Naive B cell (primary cell): ENCODE results near the gene PIK3C3. TPM values are rescaled to one million over a fixed set of nuclear protein-coding genes. Genes with fewer than 3 reads are reported as not detected.

ENCODE experiments used
- ATAC-seq, 2 donors: fragments of 150-1000 bp; cut with Tn5 transposase; 2 replicates each; pipeline ENCODE4 v1.10.0; 2021; ENCODE audit warnings: low read depth in 2 of 2, mild to moderate bottlenecking in 2 of 2, moderate library complexity in 2 of 2
- DNase-seq: peaks from one replicate; pipeline ENCODE4 v3.0.0; 2022
- H3K27ac Mint-ChIP-seq, 6 donors: one replicate each; pipeline ENCODE4 v1.8.0; 2020 to 2022; ENCODE audit warnings: mild to moderate bottlenecking in 6 of 6, mixed read lengths in 6 of 6, moderate library complexity in 5 of 6, inconsistent platforms in 2 of 6
- H3K27me3 Mint-ChIP-seq, 3 donors: one replicate each; pipeline ENCODE4 v1.8.0; 2021 to 2022; ENCODE audit warnings: mixed read lengths in 3 of 3, mild to moderate bottlenecking in 1 of 3
- H3K36me3 Mint-ChIP-seq, 2 donors: one replicate each; pipeline ENCODE4 v1.8.0; 2020 to 2022; ENCODE audit warnings: mixed read lengths in 2 of 2, inconsistent platforms in 1 of 2, mild to moderate bottlenecking in 1 of 2
- H3K4me1 Mint-ChIP-seq, 3 donors: one replicate each; pipeline ENCODE4 v1.8.0; 2020 to 2022; ENCODE audit warnings: mixed read lengths in 3 of 3, inconsistent platforms in 1 of 3, mild to moderate bottlenecking in 1 of 3, moderate library complexity in 1 of 3
- H3K4me3 Mint-ChIP-seq, 8 donors: one replicate each; pipeline ENCODE4 v1.8.0; 2020 to 2022; ENCODE audit warnings: mild to moderate bottlenecking in 8 of 8, mixed read lengths in 8 of 8, moderate library complexity in 8 of 8, inconsistent platforms in 2 of 8
- H3K9me3 Mint-ChIP-seq, 7 donors: one replicate each; pipeline ENCODE4 v1.8.0; 2020 to 2022; ENCODE audit warnings: mixed read lengths in 7 of 7, mild to moderate bottlenecking in 5 of 7, inconsistent platforms in 2 of 7, moderate library complexity in 1 of 7
- polyA plus RNA-seq, 6 donors: library from polyadenylated mRNA; unstranded; fragments of 300-500 nt; fragmentation: Illumina TruSeq; gene quantifications; one replicate each; pipeline ENCODE4 v1.2.3, GENCODE V29; 2021; ENCODE audit warnings: low read depth in 6 of 6

PIK3C3 gene
- 10 to 100 TPM; 22.5 to 39.0 (median 34.2) TPM for polyA plus RNA-seq

DNA sequence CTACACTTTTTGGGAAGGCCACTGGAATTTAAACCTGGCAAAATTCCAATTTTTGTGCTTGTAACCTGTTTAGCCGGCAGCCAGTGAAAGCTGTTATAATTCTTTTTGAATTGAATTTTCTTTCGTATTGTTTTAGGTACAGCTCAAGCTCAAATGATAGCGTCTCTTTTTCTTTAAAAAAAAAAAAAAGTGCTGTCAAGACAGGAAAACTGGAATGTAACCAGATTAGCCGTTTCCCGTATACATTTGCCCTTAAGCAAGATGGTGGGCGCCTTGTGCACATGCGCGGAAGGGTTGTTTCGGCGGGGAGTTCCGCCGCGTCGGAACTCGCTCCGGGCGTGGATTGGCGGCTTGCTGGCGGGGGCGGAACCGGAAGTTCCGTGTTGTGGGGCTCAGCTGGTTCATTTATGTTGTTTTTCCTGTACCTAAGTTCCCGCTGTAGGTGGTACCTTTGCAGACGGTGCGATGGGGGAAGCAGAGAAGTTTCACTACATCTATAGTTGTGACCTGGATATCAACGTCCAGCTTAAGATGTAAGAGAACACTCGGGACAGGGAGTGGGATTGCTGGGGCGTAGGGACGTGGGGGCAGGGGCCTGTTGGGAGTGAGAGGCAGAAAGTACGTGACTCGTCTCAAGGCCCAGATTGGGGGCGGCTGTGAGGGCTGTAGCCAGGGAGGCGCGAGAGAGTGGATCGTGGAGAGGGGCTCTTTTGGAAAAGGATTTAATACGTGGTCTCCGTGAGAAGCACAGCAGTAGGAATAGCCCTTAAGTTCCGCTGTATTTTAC lies at the start of gene PIK3C3:
Gene PIK3C3, plus strand, starts transcription at position 408 of the 787 bp plus-strand sequence. Its CDS starts 58 bp downstream, at position 466.
- H3K27ac Mint-ChIP-seq: peak within 1 kb of the TSS; percentile 97 to 100 (median 98)
- H3K4me3 Mint-ChIP-seq: peak within 1 kb of the TSS; percentile 97 to 100 (median 100)
- peak; percentile 94 for DNase-seq
- H3K36me3 Mint-ChIP-seq: peaks cover 7 to 12% of the 10 kb centered on the region in 2 donors
- H3K27me3 Mint-ChIP-seq: peaks cover 7 to 16% (median 10%) of the 10 kb centered on the region in 3 donors
- peak; percentile 95 for ATAC-seq
- H3K9me3 Mint-ChIP-seq: no peaks in the 10 kb centered on the region
- peaks cover 28 to 36% (median 28%) of the 10 kb centered on the region in 3 donors for H3K4me1 Mint-ChIP-seq

DNA sequence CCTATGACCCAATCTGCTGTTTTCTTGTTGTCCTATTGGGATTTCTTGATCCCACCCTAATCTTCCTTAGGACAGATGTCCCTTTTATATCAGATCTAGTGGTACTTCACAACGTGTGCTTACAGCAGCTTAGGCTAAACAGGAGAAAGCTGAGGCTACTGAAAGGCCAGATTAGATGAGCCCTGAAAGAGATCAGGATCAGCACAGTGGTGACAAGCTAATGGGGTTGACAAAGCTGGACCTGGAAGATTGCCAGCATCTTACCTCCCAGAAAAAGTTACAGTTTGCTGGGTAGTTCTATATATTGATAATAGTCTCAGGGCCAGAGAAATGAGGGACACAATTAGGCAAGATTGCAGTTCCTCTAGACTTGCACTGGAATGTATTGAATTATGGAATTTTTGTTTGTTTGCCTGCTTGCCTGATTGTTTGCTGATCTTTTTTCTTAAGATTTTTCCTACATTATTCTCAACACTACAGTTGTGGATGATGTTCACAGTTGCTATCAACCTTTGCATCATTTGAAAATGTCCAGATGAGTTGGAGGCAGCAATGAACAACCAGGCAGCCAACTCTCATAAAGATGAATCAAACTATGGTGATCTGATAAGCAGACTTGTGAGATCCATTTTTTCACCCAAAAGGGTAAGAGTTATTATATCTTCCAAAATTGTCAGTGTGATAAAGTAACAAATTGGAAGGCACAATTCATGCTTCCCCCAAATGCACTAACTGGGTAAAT lies 49.1 kb upstream of the PIK3C3 start:
- Mint-ChIP-seq H3K9me3 (no peaks in the 10 kb centered on the region), H3K27me3 (peaks cover 0 to 5% (median 0%) of the 10 kb centered on the region in 3 donors), H3K4me3 (peak overlapping the region in 1 of 8 donors; percentile 21), H3K36me3 (no peaks in the 10 kb centered on the region), H3K27ac (no peak overlapping the region), H3K4me1 (peaks cover 0 to 5% (median 4%) of the 10 kb centered on the region in 3 donors)
- ATAC-seq (no peak), DNase-seq (no peak)

DNA sequence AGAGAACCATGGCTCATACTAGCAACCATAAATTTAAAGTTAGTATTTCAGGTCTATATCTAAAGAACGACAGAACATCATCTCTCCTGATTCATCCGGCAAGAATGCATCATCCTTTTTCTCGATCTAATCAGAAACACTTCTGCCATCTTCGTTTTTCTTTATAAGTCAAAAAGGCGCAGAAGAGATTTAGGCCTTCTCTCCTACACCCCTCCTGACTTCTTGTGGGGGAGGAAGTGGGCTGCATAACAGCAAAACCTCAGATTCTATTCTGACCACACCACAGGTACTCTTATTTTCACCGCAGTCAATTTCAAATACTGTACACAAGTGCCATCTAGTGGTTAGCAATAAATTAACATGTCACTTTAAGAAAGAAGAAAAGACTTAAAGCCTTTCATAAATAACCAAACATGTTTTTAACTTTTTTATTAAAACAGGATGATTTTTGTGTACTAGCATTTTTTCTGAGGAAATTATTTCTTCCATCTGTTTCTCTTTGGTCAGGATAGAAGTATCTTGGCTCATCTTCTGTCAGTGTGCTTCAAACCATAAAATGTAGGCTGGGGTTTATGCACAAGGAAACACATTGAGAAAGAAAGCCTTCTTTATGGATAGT lies 48.4 kb upstream of the PIK3C3 start:
- ATAC-seq (peak in 1 of 2 donors; percentile 23), DNase-seq (peak; percentile 21)
- H3K27me3 Mint-ChIP-seq: no peaks in the 10 kb centered on the region
- H3K4me3 Mint-ChIP-seq: no peak overlapping the region
- no peaks in the 10 kb centered on the region for H3K9me3 Mint-ChIP-seq
- H3K36me3 Mint-ChIP-seq: no peaks in the 10 kb centered on the region
- H3K4me1 Mint-ChIP-seq: peaks cover 0 to 5% (median 4%) of the 10 kb centered on the region in 3 donors
- no peak overlapping the region for H3K27ac Mint-ChIP-seq

DNA sequence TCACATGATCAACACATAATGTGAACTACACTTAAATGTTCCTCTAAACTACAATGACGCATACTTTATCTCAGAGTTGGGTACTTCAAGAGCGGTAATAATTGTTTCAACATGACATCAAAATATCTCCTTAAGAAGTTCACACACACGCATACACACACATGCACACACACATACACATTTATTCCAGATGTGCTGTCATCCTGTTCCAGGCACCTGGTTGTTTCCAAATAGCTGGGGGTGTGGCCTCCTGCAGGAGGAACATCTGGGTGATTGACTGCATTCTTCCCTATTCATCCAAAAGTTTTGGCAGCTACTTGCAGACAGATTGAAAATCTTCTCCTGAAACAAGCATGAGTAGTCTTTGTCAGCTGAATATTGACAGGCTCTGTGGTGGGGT lies 37.9 kb upstream of the PIK3C3 start:
- Mint-ChIP-seq H3K27me3 (peaks cover 0 to 27% (median 14%) of the 10 kb centered on the region in 3 donors), H3K9me3 (no peaks in the 10 kb centered on the region), H3K4me3 (no peak overlapping the region), H3K27ac (no peak overlapping the region), H3K36me3 (no peaks in the 10 kb centered on the region), H3K4me1 (no peaks in the 10 kb centered on the region)
- DNase-seq: no peak
- no peak for ATAC-seq

DNA sequence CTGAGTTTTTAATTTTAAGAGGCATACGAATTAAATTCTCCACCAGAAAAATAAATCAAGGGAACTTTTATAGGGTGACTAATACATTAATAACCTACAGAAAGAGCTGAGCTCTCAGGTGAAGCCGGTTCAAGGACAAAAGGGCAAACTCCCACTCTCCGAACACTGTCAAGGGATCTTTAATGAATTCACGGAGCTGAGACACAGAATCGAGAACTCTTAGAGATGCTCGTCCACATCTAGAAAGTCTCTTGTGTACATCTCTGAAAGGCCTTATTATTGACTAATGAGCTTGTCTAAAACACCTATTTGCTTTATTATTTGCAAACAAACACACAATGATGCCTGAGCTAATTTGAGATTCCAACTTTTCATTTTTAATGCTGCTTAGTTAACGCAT lies 33.3 kb upstream of the PIK3C3 start:
- H3K4me1 Mint-ChIP-seq: no peaks in the 10 kb centered on the region
- no peaks in the 10 kb centered on the region for H3K36me3 Mint-ChIP-seq
- H3K27ac Mint-ChIP-seq: peak overlapping the region in 1 of 6 donors; percentile 10
- ATAC-seq: no peak
- no peak overlapping the region for H3K4me3 Mint-ChIP-seq
- H3K9me3 Mint-ChIP-seq: peaks cover 0 to 2% (median 0%) of the 10 kb centered on the region in 7 donors
- no peak for DNase-seq
- H3K27me3 Mint-ChIP-seq: peaks cover 0 to 23% (median 0%) of the 10 kb centered on the region in 3 donors

DNA sequence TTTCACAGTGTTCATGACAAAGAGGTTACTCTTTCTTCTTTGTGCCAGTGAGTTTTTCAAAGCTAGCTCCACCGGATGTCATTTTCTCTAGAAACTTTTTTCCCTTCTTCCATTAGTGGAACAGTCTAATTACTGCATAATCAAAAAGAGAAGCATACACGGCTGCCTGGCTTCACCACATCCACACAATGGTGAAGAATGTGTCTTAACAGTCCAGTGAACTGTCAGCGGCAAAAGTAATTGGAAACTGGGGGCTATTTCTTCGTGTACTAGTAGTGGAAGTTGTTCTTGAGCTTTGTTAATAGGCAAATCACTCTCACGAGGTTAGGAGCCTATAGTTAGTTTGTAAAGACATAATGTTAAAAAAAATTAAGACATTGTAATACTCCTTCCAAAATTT lies 32.9 kb upstream of the PIK3C3 start:
- Mint-ChIP-seq H3K36me3 (no peaks in the 10 kb centered on the region), H3K27ac (no peak overlapping the region), H3K4me3 (no peak overlapping the region), H3K9me3 (peaks cover 0 to 2% (median 0%) of the 10 kb centered on the region in 7 donors), H3K27me3 (peaks cover 0 to 23% (median 0%) of the 10 kb centered on the region in 3 donors), H3K4me1 (no peaks in the 10 kb centered on the region)
- DNase-seq: no peak
- ATAC-seq: no peak

DNA sequence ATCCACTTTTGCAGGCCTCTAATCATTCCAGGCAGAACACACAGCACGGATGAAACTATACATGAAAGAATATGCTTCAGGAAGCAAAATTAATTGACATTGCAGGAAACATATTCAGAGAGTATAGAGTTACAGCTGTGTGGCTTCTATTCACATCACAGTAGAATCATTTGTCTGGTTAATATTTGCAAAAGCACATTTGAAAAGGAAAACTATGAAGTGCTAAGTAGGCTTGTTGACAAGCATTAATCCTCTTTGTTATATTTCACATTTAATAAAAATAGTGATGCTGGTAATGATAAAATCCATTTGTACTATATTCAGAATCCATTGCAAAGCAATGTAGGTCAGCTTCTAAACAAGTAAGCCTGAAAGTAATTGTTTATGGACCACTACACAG lies 32.2 kb upstream of the PIK3C3 start:
- Mint-ChIP-seq H3K4me1 (no peaks in the 10 kb centered on the region), H3K4me3 (no peak overlapping the region), H3K27ac (no peak overlapping the region), H3K9me3 (peaks cover 0 to 2% (median 0%) of the 10 kb centered on the region in 7 donors), H3K36me3 (no peaks in the 10 kb centered on the region), H3K27me3 (peaks cover 0 to 27% (median 0%) of the 10 kb centered on the region in 3 donors)
- ATAC-seq: no peak
- no peak for DNase-seq

DNA sequence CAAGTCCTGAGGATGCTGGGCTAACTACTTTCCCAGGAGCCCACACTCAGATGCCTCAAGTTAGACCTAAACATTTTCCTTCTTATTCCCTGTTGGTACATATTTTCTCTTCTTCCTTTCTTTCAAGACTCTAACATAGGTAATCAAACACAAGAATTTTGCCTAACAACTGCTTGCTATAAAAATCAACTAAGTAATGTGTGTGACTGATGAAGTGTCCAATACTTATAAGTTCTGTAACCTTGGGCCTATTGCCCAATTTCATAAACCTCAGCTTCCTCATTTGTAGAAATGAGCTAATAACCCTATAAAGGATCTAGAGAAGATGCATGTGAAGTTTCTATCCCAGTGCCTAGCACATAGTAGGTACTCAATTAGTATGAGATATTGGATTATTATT lies 31.6 kb upstream of the PIK3C3 start:
- Mint-ChIP-seq H3K27me3 (peaks cover 0 to 22% (median 3%) of the 10 kb centered on the region in 3 donors), H3K4me3 (no peak overlapping the region), H3K9me3 (peaks cover 0 to 2% (median 0%) of the 10 kb centered on the region in 7 donors), H3K27ac (no peak overlapping the region), H3K36me3 (no peaks in the 10 kb centered on the region), H3K4me1 (no peaks in the 10 kb centered on the region)
- DNase-seq: no peak
- no peak for ATAC-seq

DNA sequence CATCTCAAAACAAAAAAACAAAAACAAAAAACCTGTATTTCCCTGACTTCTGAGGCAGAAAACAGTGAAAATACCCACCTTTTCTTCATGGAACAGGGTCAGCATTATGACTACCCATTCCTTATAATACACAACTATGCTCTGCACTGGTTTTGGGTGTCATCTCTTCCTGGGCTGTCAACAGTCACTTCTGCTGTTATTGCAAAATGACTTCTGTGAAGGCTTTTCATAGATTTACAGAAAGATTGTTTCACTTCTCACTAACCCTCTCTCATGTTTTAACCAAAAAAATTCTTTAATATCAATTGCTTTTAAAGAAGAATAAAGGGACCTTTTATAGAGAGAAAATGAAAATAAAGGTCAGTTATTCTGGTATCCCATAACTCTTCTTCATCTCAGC lies 26.5 kb upstream of the PIK3C3 start:
- H3K27me3 Mint-ChIP-seq: peaks cover 15 to 30% (median 24%) of the 10 kb centered on the region in 3 donors
- no peaks in the 10 kb centered on the region for H3K4me1 Mint-ChIP-seq
- H3K9me3 Mint-ChIP-seq: peaks cover 0 to 15% (median 7%) of the 10 kb centered on the region in 7 donors
- DNase-seq (no peak), ATAC-seq (no peak)
- no peak overlapping the region for H3K27ac Mint-ChIP-seq
- H3K4me3 Mint-ChIP-seq: no peak overlapping the region
- H3K36me3 Mint-ChIP-seq: peaks cover 0 to 10% of the 10 kb centered on the region in 2 donors

DNA sequence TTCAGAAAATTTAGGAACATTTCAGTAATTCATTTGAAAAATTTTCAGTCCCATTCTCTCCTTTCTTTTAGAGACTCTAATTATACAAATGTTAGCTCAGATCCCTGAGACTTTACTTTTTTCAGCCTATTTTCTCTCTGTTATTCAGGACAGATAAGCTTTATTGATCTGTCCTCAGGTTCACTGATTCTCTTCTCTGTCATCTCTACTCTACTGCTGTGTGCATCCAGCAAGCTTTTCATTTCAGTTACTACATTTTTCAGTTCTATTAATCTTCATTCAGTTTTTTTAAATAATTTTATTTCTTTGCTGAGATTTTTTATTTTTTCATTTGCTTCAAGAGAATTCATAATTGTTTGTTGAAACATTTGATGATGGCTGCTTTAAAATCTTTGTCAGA lies 22.1 kb upstream of the PIK3C3 start:
- ATAC-seq (no peak), DNase-seq (no peak)
- Mint-ChIP-seq H3K27ac (no peak overlapping the region), H3K36me3 (peaks cover 0 to 11% of the 10 kb centered on the region in 2 donors), H3K4me3 (no peak overlapping the region), H3K27me3 (peaks cover 6 to 36% (median 32%) of the 10 kb centered on the region in 3 donors), H3K9me3 (peaks cover 0 to 20% (median 9%) of the 10 kb centered on the region in 7 donors), H3K4me1 (peaks cover 0 to 3% (median 0%) of the 10 kb centered on the region in 3 donors)

DNA sequence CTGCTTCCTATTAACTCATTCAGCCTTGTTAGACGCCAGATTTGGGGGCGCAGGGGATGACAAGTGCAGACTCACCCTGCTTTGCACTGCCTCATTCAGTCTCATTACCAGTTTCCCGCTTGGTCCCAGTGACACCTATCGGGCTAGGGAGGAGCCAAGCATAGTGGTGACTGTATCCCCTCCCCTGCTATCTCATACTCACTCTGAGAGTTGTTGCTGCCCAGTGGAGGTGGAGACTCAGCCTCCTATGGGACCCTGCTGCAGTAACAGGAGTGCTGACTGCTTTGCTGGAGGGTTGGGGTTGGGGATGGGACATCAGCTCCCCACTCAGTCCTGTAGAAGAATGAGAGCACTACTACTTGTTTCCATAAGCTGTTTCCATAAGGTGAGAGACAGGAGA lies 21.3 kb upstream of the PIK3C3 start:
- DNase-seq (no peak), ATAC-seq (no peak)
- H3K4me3 Mint-ChIP-seq: peak overlapping the region in 1 of 8 donors; percentile 36
- H3K27me3 Mint-ChIP-seq: peaks cover 8 to 36% (median 26%) of the 10 kb centered on the region in 3 donors
- H3K36me3 Mint-ChIP-seq: peaks cover 0 to 11% of the 10 kb centered on the region in 2 donors
- H3K4me1 Mint-ChIP-seq: peaks cover 0 to 3% (median 0%) of the 10 kb centered on the region in 3 donors
- H3K27ac Mint-ChIP-seq: no peak overlapping the region
- H3K9me3 Mint-ChIP-seq: peaks cover 0 to 20% (median 9%) of the 10 kb centered on the region in 7 donors

DNA sequence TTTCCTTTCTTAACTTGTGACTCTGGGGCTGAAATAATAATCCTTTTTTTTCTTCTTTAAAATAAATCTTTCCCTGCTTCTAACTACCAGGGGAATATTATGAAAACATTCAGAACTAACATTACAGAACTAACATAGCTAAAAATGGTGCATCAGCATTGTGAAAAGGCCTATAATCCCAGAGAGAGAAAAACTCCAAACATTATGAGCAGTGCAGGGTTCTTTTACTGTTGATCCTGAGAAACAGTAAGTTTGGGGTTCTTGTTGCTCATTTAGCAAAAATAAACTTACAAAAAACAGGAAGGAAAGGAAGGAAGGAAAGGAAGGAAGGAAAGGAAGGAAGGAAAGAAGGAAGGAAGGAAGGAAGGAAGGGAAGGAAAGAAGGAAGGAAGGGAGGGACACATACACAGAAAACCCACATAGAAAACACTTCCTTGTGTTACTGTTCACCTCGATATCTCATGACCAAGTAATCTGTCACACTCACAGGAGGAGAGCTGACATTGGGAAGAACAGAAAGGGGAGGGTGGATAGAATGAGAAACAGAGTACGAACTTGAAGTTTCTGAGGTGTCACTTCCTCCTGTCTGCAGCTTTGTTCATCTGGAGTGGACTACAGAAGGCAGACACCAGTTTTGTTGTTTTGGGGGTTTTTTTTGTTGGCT lies 18.4 kb upstream of the PIK3C3 start:
- Mint-ChIP-seq H3K27ac (peak overlapping the region in 2 of 6 donors; percentile 53 to 64), H3K4me3 (no peak overlapping the region), H3K36me3 (peaks cover 0 to 11% of the 10 kb centered on the region in 2 donors), H3K9me3 (peaks cover 0 to 20% (median 9%) of the 10 kb centered on the region in 7 donors), H3K27me3 (peaks cover 18 to 45% (median 35%) of the 10 kb centered on the region in 3 donors), H3K4me1 (peaks cover 0 to 3% (median 0%) of the 10 kb centered on the region in 3 donors)
- DNase-seq: no peak
- ATAC-seq: peak; percentile 30 to 49

DNA sequence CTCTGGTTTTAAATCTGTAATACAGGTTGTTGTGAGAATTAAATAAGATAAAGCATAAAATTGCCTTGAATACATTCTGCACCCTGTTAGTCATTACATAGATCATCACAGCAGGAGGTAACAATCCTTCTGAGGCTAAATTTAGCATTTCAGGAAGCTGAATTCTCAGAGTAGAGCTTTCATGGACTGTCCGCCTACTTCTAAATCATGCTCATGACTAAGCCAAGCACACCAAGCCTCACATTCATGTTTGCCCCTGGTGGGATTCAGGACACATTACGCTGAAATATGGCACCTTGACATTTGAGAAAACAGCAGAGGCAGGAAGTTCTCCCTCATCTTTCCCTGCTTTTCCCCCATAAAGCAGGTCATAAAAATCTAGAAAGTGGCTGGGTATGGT lies 16.6 kb upstream of the PIK3C3 start:
- Mint-ChIP-seq H3K4me3 (no peak overlapping the region), H3K4me1 (peaks cover 0 to 10% (median 7%) of the 10 kb centered on the region in 3 donors), H3K36me3 (peaks cover 0 to 2% of the 10 kb centered on the region in 2 donors), H3K27me3 (peaks cover 18 to 33% (median 32%) of the 10 kb centered on the region in 3 donors), H3K27ac (no peak overlapping the region), H3K9me3 (peaks cover 0 to 6% (median under 1%) of the 10 kb centered on the region in 7 donors)
- DNase-seq (no peak), ATAC-seq (no peak)
